Muscle of leg (tissue), 11 donors: Measurements from ENCODE around the gene MEN1. TPM values are rescaled to one million over a fixed set of nuclear protein-coding genes. Genes with fewer than 3 reads are reported as not detected.
A peak's percentile ranks its signal among the peaks of the same experiment; 100 is the strongest.

Experiments used
- DNase-seq: peaks from one replicate; pipeline ENCODE4 v3.0.0; 2013
- H3K27ac ChIP-seq: one replicate; pipeline ENCODE4 v1.5.1; 2013; ENCODE audit warnings: mild to moderate bottlenecking, low read length, control low read depth
- H3K27me3 ChIP-seq: one replicate; pipeline ENCODE4 v1.6.1; 2013; ENCODE audit warnings: low read length; ENCODE audit not compliant: control insufficient read depth, insufficient read depth
- H3K36me3 ChIP-seq: one replicate; pipeline ENCODE4 v1.6.1; 2013; ENCODE audit warnings: low read length; ENCODE audit not compliant: control insufficient read depth, insufficient read depth
- H3K4me1 ChIP-seq: one replicate; pipeline ENCODE4 v1.6.1; 2013; ENCODE audit warnings: low read length; ENCODE audit not compliant: control insufficient read depth, insufficient read depth
- H3K4me3 ChIP-seq: one replicate; pipeline ENCODE4 v1.5.1; 2013; ENCODE audit warnings: low read length, control low read depth
- H3K9me3 ChIP-seq: replicated peaks from 2 replicates; pipeline ENCODE4 v1.6.1; 2013; ENCODE audit warnings: low read depth, low read length; ENCODE audit not compliant: control insufficient read depth
- WGBS: methylation state at CpG from one replicate; pipeline ENCODE4 v1.1.5; 2013; ENCODE audit warnings: missing lambda C conversion rate; ENCODE audit not compliant: insufficient coverage; 5-methylcytosine and 5-hydroxymethylcytosine counted together
- polyA plus RNA-seq, 8 donors: library from polyadenylated mRNA; unstranded; fragments of 120-200 nt; gene quantifications; one replicate each; pipeline versions ENCODE4 v1.2.1 to v1.2.3, GENCODE V29; 2013; ENCODE audit warnings: inconsistent platforms in 1 of 8, low replicate concordance in 1 of 8; ENCODE audit not compliant: insufficient read length in 8 of 8, insufficient read depth in 1 of 8
- total RNA-seq: library from RNA; stranded (reverse); fragments of 120-200 nt; gene quantifications from one replicate; pipeline ENCODE4 v1.2.4, GENCODE V29; 2013

The MEN1 gene
- total and polyA plus RNA-seq, 9 donors, result 7.5 to 28.1 (median 22.1) TPM

DNA sequence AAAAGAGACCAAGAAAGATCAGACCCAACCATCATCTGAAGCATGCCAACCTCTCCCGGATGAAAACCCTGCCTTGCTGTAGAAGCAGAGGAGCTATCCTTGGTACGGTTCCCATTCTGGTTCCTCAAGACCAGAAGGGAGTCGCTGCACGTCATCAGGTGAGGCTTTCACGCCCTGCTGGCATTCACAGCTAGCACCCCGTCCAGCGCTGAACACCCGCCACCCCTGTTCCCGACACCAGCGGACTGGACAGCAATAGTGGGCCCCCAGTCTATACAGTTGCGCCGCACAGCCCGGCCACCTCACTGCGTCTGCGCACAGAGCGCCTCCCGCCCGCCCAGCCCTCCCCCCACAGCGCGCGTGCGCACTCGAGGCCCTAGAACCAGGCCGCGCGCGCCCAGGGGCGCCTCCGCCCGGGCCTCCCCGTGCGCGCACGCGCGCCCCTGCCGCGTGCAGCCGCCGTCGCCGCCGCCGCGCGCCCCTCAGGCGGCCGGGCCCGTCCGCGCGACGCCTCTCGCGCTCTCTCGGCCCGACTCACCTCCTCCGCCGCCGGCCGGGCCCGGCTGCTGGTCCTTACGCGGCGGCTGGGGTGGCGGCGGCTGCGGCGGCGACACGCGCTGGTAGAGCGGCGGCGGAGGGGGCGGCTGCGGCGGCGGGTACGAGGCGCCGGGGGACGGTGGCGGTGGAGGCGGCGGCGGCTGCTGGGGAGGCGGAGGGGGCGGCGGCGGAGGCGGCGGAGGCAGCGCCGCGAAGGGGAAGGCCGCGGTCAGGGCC is 32.7 kb downstream of the MEN1 start:
- WGBS, result under 1% methylated on average over 89 of the region's 98 CpGs
- H3K4me1 ChIP-seq, result peaks cover 25% of the 10 kb centered on the region
- peaks cover 45% of the 10 kb centered on the region for H3K36me3 ChIP-seq
- H3K9me3 ChIP-seq, result no peaks in the 10 kb centered on the region
- no peaks in the 10 kb centered on the region for H3K27me3 ChIP-seq
- H3K27ac ChIP-seq, result peak overlapping the region; percentile 97
- peak overlapping the region; percentile 87 for H3K4me3 ChIP-seq
- peak; percentile 95 for DNase-seq

GRCh38 chr11:64776875-64777274 is 33.5 kb downstream of the MEN1 start:
- Histone ChIP-seq H3K27ac (peak overlapping the region; percentile 77), H3K9me3 (no peaks in the 10 kb centered on the region), H3K4me1 (peaks cover 26% of the 10 kb centered on the region), H3K27me3 (no peaks in the 10 kb centered on the region), H3K4me3 (peak overlapping the region; percentile 87), H3K36me3 (peaks cover 47% of the 10 kb centered on the region)
- no peak for DNase-seq
- 36% methylated on average over 2 of the region's 3 CpGs for WGBS

GRCh38 chr11:64776425-64776824 is 33.9 kb downstream of the MEN1 start:
- Histone ChIP-seq H3K27me3 (no peaks in the 10 kb centered on the region), H3K9me3 (no peaks in the 10 kb centered on the region), H3K36me3 (peaks cover 50% of the 10 kb centered on the region), H3K4me1 (peaks cover 26% of the 10 kb centered on the region), H3K4me3 (no peak overlapping the region), H3K27ac (no peak overlapping the region)
- DNase-seq, result no peak
- no CpG with 5 or more reads among the region's 6 CpGs for WGBS

GRCh38 chr11:64774144-64774543 is 36.2 kb downstream of the MEN1 start:
- peaks cover 69% of the 10 kb centered on the region for H3K36me3 ChIP-seq
- no peaks in the 10 kb centered on the region for H3K27me3 ChIP-seq
- no peaks in the 10 kb centered on the region for H3K9me3 ChIP-seq
- no peak overlapping the region for H3K4me3 ChIP-seq
- H3K4me1 ChIP-seq, result peaks cover 22% of the 10 kb centered on the region
- 51% methylated on average over 3 of the region's 5 CpGs for WGBS
- no peak overlapping the region for H3K27ac ChIP-seq
- DNase-seq, result no peak

DNA sequence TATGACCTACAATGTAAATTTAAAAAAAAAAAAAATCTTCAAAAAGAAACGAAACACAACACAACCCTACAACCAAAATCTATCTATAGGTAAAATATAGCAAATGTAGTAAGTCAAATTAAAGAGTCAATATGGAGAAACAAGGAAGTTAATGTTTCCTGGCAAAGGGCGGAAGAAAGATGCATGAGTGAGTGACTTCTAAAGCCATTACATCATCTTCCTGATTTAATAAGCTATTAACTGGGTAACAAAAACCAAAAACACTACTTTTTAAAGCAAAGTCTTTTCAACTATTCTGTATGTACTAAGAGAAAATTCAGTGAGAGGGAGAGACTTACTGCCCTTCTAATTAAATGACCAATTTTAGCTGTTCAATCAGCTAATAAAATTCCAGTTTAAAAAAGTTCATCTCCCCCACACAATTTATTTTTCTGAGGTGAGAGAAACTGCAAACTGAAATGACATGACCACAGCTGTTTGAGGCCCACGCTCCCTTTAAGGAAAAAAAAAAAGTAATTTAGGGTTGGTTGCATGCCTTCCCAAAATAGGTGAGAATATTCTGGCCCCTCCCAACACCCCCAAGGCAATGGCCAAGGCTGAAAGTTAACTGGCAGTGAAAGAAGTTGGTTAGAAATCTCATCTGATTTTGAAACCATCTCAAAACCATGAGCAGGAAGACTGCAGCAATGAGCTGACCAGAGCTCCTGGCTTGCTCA is 37.9 kb downstream of the MEN1 start:
- Histone ChIP-seq H3K4me3 (no peak overlapping the region), H3K27ac (peak overlapping the region; percentile 32), H3K9me3 (no peaks in the 10 kb centered on the region), H3K4me1 (peaks cover 22% of the 10 kb centered on the region), H3K27me3 (no peaks in the 10 kb centered on the region), H3K36me3 (peaks cover 85% of the 10 kb centered on the region)
- no peak for DNase-seq
- WGBS, result no CpG with 5 or more reads among the region's 3 CpGs

DNA sequence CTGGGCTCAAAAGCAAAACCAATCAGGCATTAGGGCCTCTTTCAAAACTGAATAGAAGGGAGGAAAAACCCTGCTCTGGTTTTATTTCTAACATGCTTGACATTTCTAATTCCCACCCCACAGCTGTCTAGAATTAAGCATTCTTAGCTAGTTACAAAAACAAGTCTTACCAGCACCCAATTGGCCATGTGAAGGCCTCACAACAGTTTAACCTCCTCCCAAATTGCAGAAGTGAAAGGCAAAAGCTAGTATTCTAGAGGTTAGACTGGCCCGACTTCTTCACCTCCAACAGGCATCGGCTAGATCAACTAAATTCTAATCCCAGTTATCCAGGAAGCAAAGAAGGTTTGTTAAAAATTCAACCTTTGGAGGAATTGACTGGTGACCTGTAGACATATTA is 38.5 kb downstream of the MEN1 start:
- H3K9me3 ChIP-seq, result no peaks in the 10 kb centered on the region
- peak overlapping the region; percentile 30 for H3K27ac ChIP-seq
- no peaks in the 10 kb centered on the region for H3K27me3 ChIP-seq
- no peak for DNase-seq
- H3K4me3 ChIP-seq, result no peak overlapping the region
- H3K4me1 ChIP-seq, result peaks cover 16% of the 10 kb centered on the region
- peaks cover 87% of the 10 kb centered on the region for H3K36me3 ChIP-seq
- WGBS, result no CpG with 5 or more reads among the region's 2 CpGs

DNA sequence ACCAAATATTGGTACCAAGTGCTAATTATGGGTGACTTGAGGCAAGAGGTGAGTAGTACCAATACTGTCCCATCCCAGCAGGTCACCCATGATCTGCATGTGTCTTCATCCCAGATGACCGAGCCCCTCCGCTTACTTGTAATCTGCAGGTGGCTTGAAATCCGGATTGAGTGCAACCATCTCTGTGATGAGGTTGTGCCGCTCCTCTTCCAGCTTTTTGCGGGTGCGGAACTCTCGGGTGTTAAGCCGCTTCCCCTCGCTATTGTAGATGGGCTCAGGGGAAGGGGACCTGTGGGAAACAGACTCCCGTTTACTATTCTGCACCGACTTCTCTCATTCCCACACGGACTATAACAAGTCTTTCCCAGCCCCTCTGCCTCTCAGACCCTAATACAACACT is 40.2 kb downstream of the MEN1 start:
- no peak overlapping the region for H3K4me3 ChIP-seq
- no peak overlapping the region for H3K27ac ChIP-seq
- no peaks in the 10 kb centered on the region for H3K27me3 ChIP-seq
- no peak for DNase-seq
- WGBS, result 100% methylated on average over 4 of the region's 12 CpGs
- H3K9me3 ChIP-seq, result no peaks in the 10 kb centered on the region
- peaks cover 7% of the 10 kb centered on the region for H3K4me1 ChIP-seq
- H3K36me3 ChIP-seq, result peaks cover 89% of the 10 kb centered on the region

DNA sequence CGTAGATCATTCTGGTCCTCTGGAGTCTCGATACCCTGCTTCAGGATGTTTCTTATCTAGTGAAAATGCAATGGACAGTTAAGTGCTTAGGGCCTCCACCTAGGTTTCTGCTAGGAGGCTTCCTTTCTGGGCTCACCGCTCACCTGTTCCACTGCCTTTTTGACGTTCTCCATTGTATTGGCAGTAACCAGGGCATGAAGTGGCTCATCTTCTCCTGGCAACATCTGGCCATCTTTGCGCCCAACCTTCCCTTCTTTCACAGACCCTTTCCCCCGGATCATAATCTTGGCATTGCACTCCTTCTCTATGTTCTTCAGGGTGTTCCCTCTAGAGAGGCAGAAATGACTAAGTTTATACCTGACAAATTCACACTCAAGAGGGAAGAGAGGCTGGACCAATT is 41.1 kb downstream of the MEN1 start:
- H3K27me3 ChIP-seq, result no peaks in the 10 kb centered on the region
- H3K36me3 ChIP-seq, result peaks cover 92% of the 10 kb centered on the region
- DNase-seq, result no peak
- H3K4me3 ChIP-seq, result no peak overlapping the region
- peaks cover 8% of the 10 kb centered on the region for H3K4me1 ChIP-seq
- no peaks in the 10 kb centered on the region for H3K9me3 ChIP-seq
- 95% methylated on average over 4 of the region's 6 CpGs for WGBS
- no peak overlapping the region for H3K27ac ChIP-seq

DNA sequence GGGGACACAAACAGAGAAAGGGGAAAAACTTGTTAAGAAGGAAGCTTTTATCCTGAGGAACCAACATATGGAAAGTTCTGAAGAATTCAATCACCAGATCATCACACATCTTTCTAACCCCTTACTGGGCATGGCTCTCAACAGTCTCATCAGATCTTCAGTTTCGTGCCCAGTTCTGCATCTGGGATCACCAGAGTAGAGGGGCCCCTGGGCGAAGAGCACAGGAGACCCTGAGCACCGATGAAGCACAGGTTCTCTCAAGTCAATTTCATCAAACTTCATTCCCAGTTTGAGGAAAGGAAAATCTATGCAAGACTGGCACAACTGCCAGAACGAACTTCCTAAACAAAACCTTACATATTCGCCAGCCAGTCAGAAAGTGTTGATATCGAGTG is 42.1 kb downstream of the MEN1 start:
- H3K36me3 ChIP-seq, result peaks cover 94% of the 10 kb centered on the region
- WGBS, result 79% methylated on average over 4 of the region's 6 CpGs
- H3K4me3 ChIP-seq, result no peak overlapping the region
- no peaks in the 10 kb centered on the region for H3K9me3 ChIP-seq
- no peaks in the 10 kb centered on the region for H3K27me3 ChIP-seq
- no peak for DNase-seq
- peaks cover 16% of the 10 kb centered on the region for H3K4me1 ChIP-seq
- H3K27ac ChIP-seq, result no peak overlapping the region

GRCh38 chr11:64767344-64768299 is 42.7 kb downstream of the MEN1 start:
- 53% methylated on average over 13 of the region's 19 CpGs for WGBS
- Histone ChIP-seq H3K36me3 (peaks cover 94% of the 10 kb centered on the region), H3K27me3 (no peaks in the 10 kb centered on the region), H3K4me3 (no peak overlapping the region), H3K27ac (peak overlapping the region; percentile 3), H3K4me1 (peaks cover 18% of the 10 kb centered on the region), H3K9me3 (no peaks in the 10 kb centered on the region)
- peak; percentile 65 for DNase-seq
